SU-DHL-6 (cell line): Measurements from ENCODE around the gene RPS17.

Experiments
- EZH2phosphoT487 ChIP-seq: fragments of 200-600 bp; sonication (generic), shearing (Covaris generic); conservative IDR thresholded peaks from 2 replicates; pipeline ENCODE4 v1.6.1; 2018; ENCODE audit warnings: mild to moderate bottlenecking, antibody characterized with exemption, low read length, moderate library complexity, mixed read lengths
- TF ChIP-seq, protein P1 (sequence below): fragments of 200-600 bp; sonication (generic); IDR thresholded peaks from one replicate; pipeline ENCODE4 v1.5.1; 2017; ENCODE audit warnings: antibody characterized with exemption, mild to moderate bottlenecking, low read length, moderate library complexity; ENCODE audit not compliant: insufficient read depth, poor library complexity, severe bottlenecking

DNA sequence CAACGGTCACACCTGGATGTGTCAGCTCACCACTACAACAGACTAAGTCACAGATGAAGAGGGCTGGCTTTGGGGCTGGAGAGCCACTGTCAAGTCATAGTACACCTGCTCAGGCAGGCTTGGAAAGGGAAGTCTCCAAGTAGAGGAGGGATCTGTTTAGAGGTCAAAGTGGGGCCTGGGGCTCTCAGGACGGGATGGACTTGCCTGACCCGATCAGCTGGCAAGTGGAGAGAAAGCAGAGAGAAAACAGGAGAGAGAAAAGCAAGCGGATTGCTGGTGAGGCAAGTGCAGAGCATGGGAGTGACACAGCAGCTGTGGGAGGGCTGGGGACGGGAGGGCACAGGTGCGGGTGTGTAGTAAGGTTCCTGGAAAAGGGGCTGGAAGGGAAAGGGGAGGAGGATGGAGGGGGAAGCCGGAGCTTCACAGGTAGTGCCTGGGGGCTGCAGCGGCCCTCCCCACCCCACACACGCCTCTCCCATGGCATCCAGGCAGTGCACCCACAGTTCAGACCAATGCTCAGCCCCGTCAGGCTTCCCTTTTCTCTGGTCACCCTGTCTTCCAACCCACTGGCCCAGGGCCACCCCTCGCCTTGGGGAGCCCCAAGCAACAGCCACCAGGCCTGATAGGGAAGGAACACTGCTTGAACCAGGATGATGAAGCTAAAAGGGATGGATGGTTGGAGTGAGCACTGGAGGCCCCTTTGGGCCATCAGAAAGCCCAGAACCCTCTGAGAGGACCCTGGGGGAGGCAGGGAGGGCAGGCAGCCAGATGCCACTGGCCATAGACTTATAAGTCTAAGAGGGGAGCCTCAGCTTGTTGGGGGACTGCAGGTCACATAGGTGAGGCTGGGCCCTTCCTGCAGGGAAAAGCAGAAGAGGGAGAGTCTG is 8.5 kb downstream of the RPS17 start:
- TF ChIP-seq, protein P1, sequence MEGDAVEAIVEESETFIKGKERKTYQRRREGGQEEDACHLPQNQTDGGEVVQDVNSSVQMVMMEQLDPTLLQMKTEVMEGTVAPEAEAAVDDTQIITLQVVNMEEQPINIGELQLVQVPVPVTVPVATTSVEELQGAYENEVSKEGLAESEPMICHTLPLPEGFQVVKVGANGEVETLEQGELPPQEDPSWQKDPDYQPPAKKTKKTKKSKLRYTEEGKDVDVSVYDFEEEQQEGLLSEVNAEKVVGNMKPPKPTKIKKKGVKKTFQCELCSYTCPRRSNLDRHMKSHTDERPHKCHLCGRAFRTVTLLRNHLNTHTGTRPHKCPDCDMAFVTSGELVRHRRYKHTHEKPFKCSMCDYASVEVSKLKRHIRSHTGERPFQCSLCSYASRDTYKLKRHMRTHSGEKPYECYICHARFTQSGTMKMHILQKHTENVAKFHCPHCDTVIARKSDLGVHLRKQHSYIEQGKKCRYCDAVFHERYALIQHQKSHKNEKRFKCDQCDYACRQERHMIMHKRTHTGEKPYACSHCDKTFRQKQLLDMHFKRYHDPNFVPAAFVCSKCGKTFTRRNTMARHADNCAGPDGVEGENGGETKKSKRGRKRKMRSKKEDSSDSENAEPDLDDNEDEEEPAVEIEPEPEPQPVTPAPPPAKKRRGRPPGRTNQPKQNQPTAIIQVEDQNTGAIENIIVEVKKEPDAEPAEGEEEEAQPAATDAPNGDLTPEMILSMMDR = no peak
- no peak for TF ChIP-seq EZH2phosphoT487
